Cerebellar nuclear complex (tissue), 1 donor: ENCODE measurements around the gene APAF1.

Experiments
- DNase-seq, 2 experiments: peaks; one replicate each; lab custom pipeline; 2025; lab: John Stamatoyannopoulos, UW

APAF1 gene

DNA sequence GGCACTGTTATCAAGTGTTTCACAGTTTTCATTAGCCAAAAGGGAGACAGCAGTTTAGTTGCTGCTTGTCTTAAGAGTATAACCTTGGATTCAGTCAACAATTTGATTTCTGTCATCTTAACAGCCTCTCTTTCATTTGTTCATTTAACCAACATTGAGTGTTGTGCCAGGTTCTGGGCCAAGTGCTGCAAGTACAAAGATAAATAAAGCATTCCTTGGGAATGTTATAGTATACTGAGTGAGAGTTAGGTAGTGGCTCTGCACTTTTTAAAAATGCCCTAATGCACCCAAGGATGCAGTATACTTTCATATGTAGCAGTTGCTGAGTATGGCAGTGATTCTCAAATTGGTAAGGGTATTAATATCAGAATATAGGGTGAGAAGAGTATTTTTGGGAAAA, 15.4 kb downstream of the APAF1 start:
- no peak for DNase-seq

DNA sequence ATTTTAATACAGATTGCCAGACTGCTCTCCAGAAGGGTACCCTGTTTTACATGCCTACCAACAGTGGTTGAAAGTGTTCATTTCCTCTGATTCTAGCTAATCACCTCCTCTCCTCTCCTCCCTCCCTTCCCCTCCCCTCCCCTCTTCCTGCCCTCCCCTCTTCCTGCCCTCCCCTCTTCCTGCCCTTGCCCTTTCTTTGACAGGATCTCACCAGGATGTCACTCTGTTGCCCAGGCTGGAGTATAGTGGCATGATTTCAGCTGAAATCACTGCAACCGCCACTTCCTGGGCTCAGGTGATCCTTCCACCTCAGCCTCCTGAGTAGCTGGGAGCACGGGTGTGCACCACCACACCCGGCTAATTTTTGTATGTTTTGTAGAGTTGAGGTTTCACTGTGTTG, 24.7 kb downstream of the APAF1 start:
- no peak for DNase-seq

DNA sequence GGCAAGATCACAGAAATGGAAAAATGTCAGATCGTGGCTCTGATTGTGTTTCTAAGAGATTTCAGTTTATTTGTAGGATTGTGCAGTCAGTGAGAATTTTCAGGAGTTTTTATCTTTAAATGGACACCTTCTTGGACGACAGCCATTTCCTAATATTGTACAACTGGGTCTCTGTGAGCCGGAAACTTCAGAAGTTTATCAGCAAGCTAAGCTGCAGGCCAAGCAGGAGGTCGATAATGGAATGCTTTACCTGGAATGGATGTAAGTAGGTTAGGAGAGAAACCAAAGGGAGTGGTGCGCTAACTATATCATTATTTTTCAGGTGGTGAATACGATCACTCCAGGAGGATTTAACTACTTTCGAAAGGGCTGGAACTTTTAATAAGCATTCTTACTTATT, 26.4 kb downstream of the APAF1 start:
- DNase-seq = no peak

DNA sequence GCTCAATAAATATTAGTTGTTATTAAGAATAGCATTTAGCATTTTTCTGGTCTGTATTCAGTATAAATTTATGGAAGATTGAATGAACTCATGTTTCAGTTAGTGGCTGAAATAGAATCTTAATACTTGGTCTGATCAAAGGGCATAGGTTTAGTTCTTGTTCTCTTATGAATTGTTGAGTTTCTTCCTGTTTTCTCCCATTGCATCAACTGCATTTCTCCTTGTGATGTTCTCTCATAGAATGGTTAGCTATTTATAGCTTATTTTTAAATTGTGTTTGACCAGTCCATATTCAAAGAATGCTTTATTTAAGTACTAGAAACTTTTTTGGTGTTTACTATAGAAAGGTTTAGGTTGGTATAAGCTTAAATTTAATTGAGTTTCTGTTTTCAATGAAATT, 29.8 kb downstream of the APAF1 start:
- no peak for DNase-seq

DNA sequence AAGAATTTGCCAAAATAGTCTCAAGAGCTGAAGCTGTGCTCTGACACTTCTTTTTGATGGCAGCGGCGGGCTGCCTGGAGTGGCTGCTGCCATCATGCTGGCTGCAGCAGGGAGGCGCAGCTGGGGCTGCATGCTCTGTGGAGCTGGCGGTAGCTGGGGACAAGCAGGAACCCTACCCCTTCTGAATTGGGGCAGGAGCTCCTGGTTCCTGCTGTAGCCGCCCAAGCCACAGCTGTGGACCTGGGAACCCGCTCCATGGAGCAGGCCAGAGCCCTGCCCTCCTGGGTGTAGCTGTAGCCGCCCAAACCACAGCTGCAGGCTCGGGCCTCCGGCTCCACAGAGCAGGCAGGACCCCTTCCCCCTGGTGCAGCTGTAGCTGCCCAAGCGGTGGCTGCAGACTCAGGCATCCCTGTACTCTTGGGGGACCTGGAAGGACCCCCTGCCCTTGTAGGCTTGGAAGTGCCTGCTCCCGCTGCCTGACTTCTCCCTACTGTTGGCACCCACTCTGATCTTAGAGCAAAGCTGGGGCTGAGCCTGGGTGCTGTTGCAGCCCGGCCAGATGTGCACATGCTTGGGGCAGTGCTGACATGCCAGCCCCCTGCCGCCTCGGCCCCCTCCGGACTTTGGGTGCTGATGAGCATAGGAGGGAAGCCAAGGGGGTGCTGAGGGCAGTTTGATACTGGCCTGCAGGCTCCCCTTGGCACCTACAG, 33.3 kb downstream of the APAF1 start:
- DNase-seq = no peak

GRCh38 chr12:98678946-98679610, 34.0 kb downstream of the APAF1 start:
- no peak for DNase-seq

GRCh38 chr12:98679611-98680005, 34.5 kb downstream of the APAF1 start:
- no peak for DNase-seq

- no peak for DNase-seq
Measured at GRCh38 chr12:98684199-98684598, 39.1 kb downstream of the APAF1 start.

- no peak for DNase-seq
Measured at GRCh38 chr12:98686603-98687002, 41.5 kb downstream of the APAF1 start.

DNA sequence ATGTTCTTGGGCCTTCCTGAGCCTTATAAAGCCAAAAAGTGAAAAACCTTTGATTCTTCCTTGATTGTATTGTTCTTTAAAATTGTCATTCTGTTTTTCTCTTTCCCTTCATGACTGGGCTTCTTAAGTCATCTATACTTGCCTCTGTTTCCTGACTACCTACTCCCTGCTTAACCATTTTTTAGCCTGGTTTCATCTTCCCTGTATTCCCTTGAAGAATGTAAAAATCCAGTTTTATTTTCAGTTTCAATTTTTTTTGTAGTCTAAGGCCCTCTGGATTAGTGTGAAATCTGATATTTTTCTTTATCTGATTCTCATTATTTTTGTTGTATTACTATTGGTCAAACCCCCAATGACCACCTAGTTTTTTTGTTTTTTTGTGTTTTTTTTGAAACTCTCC, 46.3 kb downstream of the APAF1 start:
- DNase-seq = no peak

DNA sequence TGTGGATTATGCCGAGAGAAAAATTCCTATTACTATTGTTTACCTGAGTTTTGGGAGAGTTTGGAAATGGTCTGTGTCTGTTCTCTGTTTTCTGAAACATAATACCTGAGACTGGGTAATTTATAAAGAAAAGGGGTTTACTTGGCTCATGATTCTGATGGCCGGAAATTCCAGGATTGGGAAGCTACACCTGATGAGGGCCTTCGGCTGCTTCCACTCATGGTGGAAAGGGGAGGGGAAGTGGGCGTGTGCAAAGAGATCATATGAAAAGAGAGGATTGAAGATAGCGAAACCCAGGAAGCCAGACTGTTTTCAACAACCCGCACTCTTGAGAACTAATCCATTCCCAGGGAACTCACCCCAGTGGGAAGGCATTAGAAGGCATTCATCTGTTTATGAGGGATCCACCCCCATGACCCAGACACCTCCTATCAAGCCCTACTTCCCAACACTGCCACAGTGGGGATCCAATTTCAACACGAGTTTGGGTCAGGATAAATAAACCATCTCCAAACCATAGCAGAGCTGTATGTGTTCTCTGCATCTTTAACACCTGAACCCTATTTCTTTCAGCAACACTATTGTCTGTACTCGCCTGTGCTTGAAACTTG, 51.1 kb downstream of the APAF1 start:
- no peak for DNase-seq

DNA sequence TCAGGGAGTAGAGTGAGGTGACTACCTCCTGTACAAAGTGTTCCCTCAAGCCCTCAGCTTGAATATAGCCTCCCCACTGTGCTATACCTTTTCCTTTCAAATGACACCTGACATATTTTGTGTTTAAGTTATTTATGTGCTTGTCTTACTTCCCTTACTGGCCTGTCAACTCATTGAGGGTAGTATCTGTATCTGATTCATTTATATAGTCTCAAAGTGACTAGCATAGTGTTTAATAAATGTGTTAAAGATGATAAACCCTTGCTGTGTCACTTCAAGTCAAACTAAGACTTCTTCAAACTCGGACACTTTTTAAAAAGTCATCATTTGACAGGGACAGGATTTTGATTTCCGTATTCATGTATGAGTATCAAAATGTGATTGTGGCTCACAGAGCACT, 52.1 kb downstream of the APAF1 start:
- no peak for DNase-seq

- peak in 1 of 2 experiments; percentile 2 for DNase-seq
Measured at GRCh38 chr12:98698603-98699463, 53.7 kb downstream of the APAF1 start.

- DNase-seq = no peak
Measured at GRCh38 chr12:98699586-98699985, 54.5 kb downstream of the APAF1 start.

DNA sequence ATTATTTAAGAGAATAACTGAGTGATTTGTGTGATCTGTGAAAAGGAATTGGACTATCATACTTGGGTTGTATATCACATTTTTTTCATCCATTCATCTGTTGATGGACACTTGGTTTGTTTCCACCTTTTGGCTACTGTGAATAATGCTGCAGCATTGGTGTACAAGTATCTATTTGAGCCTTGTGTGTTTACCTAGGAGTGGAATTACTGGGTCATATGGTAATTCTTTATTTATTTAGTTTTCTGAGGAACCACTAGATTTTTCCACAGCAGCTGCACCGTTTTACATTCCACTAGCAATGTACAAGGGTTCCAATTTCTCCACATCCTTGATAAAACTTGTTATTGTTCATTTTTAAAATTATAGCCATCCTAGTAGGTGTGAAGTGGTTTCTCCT, 56.1 kb downstream of the APAF1 start:
- DNase-seq = no peak

DNA sequence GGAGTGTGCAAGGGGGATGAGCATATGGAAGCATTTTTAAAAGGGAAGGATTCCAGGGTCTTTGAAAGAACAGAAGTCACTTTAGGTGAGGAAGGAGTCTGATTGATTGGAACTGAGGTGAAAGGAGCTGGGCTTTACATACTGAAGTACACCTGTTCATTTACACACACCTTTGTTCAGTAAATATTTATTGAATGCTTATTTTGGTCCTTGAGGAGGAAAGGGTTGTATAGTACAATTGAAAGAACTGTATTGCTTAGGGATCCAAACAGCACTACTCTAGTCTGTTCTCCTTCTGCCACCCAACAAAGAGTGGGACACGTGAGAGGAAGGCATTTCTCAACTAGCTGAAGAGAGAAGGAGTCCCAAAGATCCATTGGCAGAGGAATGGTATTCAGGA, 63.9 kb downstream of the APAF1 start:
- no peak for DNase-seq

GRCh38 chr12:98714426-98714825, 69.3 kb downstream of the APAF1 start:
- DNase-seq = no peak

DNA sequence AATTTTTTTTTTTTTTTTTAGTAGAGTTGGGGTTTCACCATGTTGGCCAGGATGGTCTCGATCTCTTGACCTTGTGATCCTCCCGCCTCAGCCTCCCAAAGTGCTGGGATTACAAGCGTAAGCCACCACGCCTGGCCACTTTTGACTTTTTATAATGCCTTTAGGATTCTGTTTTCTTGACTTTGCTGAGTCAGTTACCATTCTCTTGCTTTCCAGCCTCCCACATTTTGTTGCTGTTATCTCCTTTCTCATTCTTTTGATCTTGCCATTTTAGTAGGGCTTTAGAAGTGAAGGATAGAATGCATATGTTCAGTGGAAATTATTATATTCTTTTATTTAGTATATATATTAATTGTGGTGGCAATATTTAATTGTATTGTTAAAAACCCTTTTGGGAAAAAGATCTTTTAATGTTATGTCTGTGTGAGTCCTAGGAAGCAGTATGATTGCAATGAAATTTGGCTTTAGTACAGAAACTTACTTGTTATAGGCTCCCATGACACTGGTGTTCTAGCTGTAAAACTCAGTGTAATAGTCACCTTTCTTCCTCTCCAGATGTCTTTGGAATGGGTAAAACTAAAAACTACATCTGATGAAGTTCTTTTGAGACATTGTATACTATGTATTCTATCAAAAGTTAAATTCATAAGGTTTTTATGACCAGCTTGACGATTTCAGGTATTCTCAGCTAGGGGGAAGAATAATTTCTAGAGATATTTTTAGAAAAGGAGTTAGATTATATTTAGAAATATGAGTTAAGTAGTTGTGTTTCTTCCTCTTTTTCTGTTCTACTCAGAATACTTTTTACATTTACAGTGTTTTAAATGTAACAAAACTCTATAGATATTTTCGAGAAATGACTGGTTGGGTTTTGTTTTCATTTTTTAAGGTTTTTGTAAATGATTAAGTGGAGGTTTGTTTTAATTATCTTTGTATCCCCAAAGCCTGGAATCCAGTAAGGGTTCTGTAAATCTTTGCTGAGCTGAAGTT, 74.7 kb downstream of the APAF1 start:
- no peak for DNase-seq

- no peak for DNase-seq
Measured at GRCh38 chr12:98721204-98721702, 76.2 kb downstream of the APAF1 start.

- DNase-seq = no peak
Measured at GRCh38 chr12:98724384-98725155, 79.5 kb downstream of the APAF1 start.
